Activated naive CD4-positive, alpha-beta T cell treated with Interleukin-2 at 50 U/mL for 16 hours (primary cell): ENCODE measurements around the gene MVK.

ENCODE experiments used
- DNase-seq: peaks from one replicate; pipeline ENCODE4 v3.0.0-alpha.2; 2020

Gene MVK

GRCh38 chr12:109638735-109639134, 65.1 kb downstream of the MVK start:
- no peak for DNase-seq

DNA sequence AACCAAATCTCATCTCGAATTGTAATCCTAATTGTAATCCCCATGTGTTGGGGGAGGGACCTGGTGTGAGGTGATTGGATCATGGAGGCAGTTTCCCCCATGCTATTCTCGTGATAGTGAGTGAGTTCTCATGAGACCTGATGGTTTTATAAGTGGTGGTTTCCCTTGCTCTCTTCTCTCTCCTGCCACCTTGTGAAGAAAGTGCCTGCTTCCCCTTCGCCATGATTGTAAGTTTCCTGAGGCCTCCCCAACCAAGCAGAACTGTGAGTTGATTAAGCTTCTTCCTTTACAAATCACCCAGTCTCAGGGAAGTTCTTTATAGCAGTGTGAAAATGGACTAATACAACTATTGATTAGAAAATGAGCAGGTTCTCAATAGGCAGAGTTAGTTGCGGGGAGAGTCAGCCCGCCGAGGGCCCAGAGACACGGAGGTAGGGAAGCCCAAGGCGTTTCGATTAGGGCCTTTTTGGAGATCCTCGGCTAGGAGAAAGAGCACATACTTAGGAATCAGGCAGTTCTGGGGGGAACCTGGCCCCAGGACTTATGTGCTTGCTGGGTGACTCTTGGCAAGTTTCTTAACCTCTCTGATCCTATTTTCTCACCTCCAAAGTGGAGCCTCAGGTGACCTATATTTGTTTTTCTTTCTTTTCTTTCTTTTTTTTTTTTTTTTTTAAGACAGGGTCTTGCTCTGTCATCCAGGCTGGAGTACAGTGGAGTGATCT, 65.7 kb downstream of the MVK start:
- DNase-seq, result no peak

DNA sequence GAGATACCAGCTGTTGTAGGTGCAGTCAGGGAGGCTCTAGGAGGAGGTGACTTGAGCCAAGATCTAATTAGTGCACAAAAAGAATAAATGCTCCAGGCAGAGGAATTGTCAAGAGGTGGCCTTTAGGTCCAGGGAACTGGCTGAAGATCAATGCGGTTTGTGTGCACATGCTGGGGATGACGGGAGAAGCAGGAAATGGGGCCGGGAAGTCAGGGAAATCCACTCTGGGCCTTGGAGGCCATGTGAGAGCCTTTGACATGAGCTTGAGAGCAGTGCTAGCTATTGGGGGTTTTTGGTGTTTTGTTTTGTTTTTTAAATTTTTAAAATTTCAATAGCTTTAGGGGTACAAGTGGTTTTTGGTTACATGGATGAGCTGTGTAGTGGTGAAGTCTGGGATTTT, 67.4 kb downstream of the MVK start:
- DNase-seq, result no peak

- DNase-seq, result no peak
Observed at GRCh38 chr12:109641422-109641821, 67.8 kb downstream of the MVK start.

GRCh38 chr12:109642506-109643132, 69.0 kb downstream of the MVK start:
- no peak for DNase-seq

- DNase-seq, result no peak
Observed at GRCh38 chr12:109645194-109645593, 71.6 kb downstream of the MVK start.

DNA sequence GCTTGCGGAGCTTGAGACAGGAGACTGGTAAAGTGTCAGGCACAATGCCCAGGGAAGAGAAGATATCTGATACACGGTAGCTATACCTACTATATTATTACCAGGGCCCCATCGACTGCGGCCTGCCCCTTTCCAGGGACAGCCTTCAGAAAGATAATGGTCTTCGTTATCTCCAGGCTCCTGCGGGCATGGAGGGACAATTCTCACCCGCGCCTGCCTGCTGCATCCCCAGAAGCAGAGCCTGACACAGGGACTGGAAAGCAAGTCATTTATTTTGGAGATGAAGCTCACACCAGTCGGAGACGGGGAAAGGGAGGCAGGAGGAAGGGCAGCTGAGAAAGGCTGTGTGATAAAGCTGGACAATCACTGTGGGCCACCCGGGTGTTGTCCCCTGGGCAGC, 72.1 kb downstream of the MVK start:
- no peak for DNase-seq
